Upper lobe of left lung (tissue), 4 donors: ENCODE data around the gene GAS2.

Experiments used
- CTCF ChIP-seq, 6 experiments: fragments of 450-650 bp in 4 of 6; fragments of 200-600 bp in 2 of 6; sonication (generic) in 2 of 6; IDR thresholded peaks; one replicate each; pipeline ENCODE4 v1.5.1; 2016 to 2019; ENCODE audit warnings: antibody characterized with exemption in 6 of 6
- POLR2A ChIP-seq, 4 donors: fragments of 450-650 bp; IDR thresholded peaks; one replicate each; pipeline ENCODE4 v1.5.1; 2016 to 2017; ENCODE audit warnings: antibody characterized with exemption in 4 of 4, mild to moderate bottlenecking in 2 of 4
- POLR2AphosphoS5 ChIP-seq, 2 donors: sonication (generic); formaldehyde crosslinking; IDR thresholded peaks; one replicate each; pipeline ENCODE4 v1.5.1; 2017; ENCODE audit warnings: antibody characterized with exemption in 2 of 2

GRCh38 chr11:22779850-22780249, 113.4 kb downstream of the GAS2 start:
- TF ChIP-seq CTCF (IDR thresholded peaks at IDR 0.05) (no peak), POLR2A (IDR thresholded peaks at IDR 0.05) (no peak), POLR2AphosphoS5 (IDR thresholded peaks at IDR 0.05) (no peak)
